ENCODE data around the gene BIN2. TPM values are rescaled to one million over a fixed set of nuclear protein-coding genes. Genes with fewer than 3 reads are reported as not detected.

Gene BIN2
- total and polyA plus RNA-seq, 10 of the 15 experiments (the other 5 are each of a cell fraction or from before 2014, with no cell fraction given) = 8.6 to 42.9 (median 32.1) TPM

DNA sequence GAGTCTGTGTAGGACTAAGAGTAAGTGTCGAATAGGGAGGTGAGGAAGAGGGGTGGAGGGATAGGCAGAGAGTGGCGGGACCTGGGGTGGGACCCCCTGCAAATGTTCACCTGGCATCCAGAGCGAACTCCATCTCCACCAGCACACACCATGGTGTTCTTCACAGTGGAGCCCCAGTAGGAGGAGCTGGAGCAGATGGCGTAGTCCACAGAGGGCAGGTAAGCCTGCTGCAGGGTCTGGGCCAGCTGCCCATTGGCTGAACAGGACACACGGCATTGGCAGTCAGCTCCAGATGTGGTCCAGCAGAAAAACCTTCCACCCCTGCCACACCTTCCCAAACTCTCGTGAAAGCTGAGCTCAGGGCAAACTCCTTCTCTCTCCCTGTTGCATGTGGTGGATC is 15.8 kb upstream of the BIN2 start:
- Histone ChIP-seq H3K36me3 (ENCODE audit: control insufficient read depth in 2 of 2, insufficient read depth in 2 of 2, low read length in 1 of 2) (no peaks in the 10 kb centered on the region), H3K4me2 (ENCODE audit: control insufficient read depth, insufficient read depth) (no peak overlapping the region), H3K4me1 (ENCODE audit: control insufficient read depth, insufficient read depth, low read length) (peaks cover 20% of the 10 kb centered on the region), H3K9ac (ENCODE audit: control insufficient read depth, insufficient read depth, low read length) (no peak overlapping the region), H2AFZ (ENCODE audit: control insufficient read depth, low read depth, low read length) (no peak overlapping the region), H4K20me1 (ENCODE audit: control insufficient read depth, insufficient read depth) (no peaks in the 10 kb centered on the region), H3K9me3 (replicated peaks; ENCODE audit: control insufficient read depth, insufficient read depth, low read length) (no peaks in the 10 kb centered on the region), H3K27me3 (replicated peaks in 1 of 2; ENCODE audit: control insufficient read depth in 2 of 2, insufficient read depth in 2 of 2, low read length in 1 of 2) (no peaks in the 10 kb centered on the region), H3K4me3 (no peak overlapping the region), H3K79me2 (ENCODE audit: control insufficient read depth, insufficient read depth, low read length) (no peaks in the 10 kb centered on the region), H3K27ac (ENCODE audit: control insufficient read depth, insufficient read depth) (no peak overlapping the region)
- CTCF ChIA-PET = interaction anchor here (1.2 to 6.5 kb wide), 9 partner anchors 13 to 1261 kb away, joined by 3 to 93 read pairs (median 40); partner anchors contain the start of genes LETMD1 and SMAGP
- in situ Hi-C loops (cut with MboI) (loop anchor here (5.0 kb wide), 2 partner anchors 72 to 292 kb away; partner anchors contain the start of gene LETMD1), intact Hi-C loops (cut with micrococcal nuclease; ENCODE audit: unreplicated experiment) (loop anchor here (2.0 kb wide), 1 partner anchor 293 kb away; no protein-coding TSS in a partner anchor)
- DNase-seq (ENCODE audit: low read depth, low spot score) (no peak), FAIRE-seq (no peak), ATAC-seq (no peak)
- SMC1A ChIA-PET (ENCODE audit: uncharacterized antibody, unreplicated experiment) = interaction anchor here (0.9 to 4.4 kb wide), 7 partner anchors 11 to 414 kb away, joined by 5 to 67 read pairs (median 27); partner anchors contain the start of genes BIN2 and SMAGP
- TF ChIP-seq MEF2A (IDR thresholded peaks at IDR 0.05; ENCODE audit: insufficient read depth, low read depth, low read length) = no peak
- TF ChIP-seq FOXM1 (IDR thresholded peaks at IDR 0.05; ENCODE audit: low read depth, low read length) = no peak
- TF ChIP-seq PML (IDR thresholded peaks at IDR 0.05; ENCODE audit: low read length) = no peak
- no peak for TF ChIP-seq MXI1 (IDR thresholded peaks at IDR 0.05; ENCODE audit: low read depth, low read length)
- TF ChIP-seq ZBED1 (IDR thresholded peaks at IDR 0.05; ENCODE audit: borderline replicate concordance) = no peak
- TF ChIP-seq, protein P1, sequence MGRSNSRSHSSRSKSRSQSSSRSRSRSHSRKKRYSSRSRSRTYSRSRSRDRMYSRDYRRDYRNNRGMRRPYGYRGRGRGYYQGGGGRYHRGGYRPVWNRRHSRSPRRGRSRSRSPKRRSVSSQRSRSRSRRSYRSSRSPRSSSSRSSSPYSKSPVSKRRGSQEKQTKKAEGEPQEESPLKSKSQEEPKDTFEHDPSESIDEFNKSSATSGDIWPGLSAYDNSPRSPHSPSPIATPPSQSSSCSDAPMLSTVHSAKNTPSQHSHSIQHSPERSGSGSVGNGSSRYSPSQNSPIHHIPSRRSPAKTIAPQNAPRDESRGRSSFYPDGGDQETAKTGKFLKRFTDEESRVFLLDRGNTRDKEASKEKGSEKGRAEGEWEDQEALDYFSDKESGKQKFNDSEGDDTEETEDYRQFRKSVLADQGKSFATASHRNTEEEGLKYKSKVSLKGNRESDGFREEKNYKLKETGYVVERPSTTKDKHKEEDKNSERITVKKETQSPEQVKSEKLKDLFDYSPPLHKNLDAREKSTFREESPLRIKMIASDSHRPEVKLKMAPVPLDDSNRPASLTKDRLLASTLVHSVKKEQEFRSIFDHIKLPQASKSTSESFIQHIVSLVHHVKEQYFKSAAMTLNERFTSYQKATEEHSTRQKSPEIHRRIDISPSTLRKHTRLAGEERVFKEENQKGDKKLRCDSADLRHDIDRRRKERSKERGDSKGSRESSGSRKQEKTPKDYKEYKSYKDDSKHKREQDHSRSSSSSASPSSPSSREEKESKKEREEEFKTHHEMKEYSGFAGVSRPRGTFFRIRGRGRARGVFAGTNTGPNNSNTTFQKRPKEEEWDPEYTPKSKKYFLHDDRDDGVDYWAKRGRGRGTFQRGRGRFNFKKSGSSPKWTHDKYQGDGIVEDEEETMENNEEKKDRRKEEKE (IDR thresholded peaks at IDR 0.05) = no peak
- TF ChIP-seq KAT2A (conservative IDR thresholded peaks at IDR 0.05; ENCODE audit: control insufficient read depth, low read depth, low read length) = no peak
- TF ChIP-seq CHD4 (IDR thresholded peaks at IDR 0.05) = no peak
- TF ChIP-seq, protein P2, sequence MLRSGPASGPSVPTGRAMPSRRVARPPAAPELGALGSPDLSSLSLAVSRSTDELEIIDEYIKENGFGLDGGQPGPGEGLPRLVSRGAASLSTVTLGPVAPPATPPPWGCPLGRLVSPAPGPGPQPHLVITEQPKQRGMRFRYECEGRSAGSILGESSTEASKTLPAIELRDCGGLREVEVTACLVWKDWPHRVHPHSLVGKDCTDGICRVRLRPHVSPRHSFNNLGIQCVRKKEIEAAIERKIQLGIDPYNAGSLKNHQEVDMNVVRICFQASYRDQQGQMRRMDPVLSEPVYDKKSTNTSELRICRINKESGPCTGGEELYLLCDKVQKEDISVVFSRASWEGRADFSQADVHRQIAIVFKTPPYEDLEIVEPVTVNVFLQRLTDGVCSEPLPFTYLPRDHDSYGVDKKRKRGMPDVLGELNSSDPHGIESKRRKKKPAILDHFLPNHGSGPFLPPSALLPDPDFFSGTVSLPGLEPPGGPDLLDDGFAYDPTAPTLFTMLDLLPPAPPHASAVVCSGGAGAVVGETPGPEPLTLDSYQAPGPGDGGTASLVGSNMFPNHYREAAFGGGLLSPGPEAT (IDR thresholded peaks at IDR 0.05; ENCODE audit: low read depth) = no peak
- no peak for TF ChIP-seq KLF5 (IDR thresholded peaks at IDR 0.05; ENCODE audit: partially characterized antibody)
- no peak for TF ChIP-seq YY1 (IDR thresholded peaks at IDR 0.05; ENCODE audit: low read depth, low read length)
- TF ChIP-seq, protein P3, sequence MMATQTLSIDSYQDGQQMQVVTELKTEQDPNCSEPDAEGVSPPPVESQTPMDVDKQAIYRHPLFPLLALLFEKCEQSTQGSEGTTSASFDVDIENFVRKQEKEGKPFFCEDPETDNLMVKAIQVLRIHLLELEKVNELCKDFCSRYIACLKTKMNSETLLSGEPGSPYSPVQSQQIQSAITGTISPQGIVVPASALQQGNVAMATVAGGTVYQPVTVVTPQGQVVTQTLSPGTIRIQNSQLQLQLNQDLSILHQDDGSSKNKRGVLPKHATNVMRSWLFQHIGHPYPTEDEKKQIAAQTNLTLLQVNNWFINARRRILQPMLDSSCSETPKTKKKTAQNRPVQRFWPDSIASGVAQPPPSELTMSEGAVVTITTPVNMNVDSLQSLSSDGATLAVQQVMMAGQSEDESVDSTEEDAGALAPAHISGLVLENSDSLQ (IDR thresholded peaks at IDR 0.05) = no peak
- TF ChIP-seq BHLHE40 (IDR thresholded peaks at IDR 0.05; ENCODE audit: borderline replicate concordance in 1 of 2, low read depth in 2 of 2, low read length in 1 of 2) = no peak
- no peak for TF ChIP-seq GABPA (IDR thresholded peaks at IDR 0.05; ENCODE audit: low read depth)
- TF ChIP-seq ZSCAN29 (IDR thresholded peaks at IDR 0.05) = no peak
- WGBS (ENCODE audit: insufficient coverage, insufficient replicate concordance, low lambda C conversion rate, missing lambda C conversion rate) = 61% methylated on average over 6 of the region's 6 CpGs
- RAD21 ChIA-PET (ENCODE audit: unreplicated experiment) = interaction anchor here (1.4 to 3.9 kb wide), 9 partner anchors 11 to 575 kb away, joined by 3 to 49 read pairs (median 19); partner anchors contain the start of genes ATF1, LETMD1, SLC11A2 and SMAGP
- no TSS peak for BruUV-seq (replicated peaks)
- POLR2A ChIA-PET = interaction anchor here (0.7 kb wide), 1 partner anchor 35 kb away, joined by 6 read pairs; no protein-coding TSS in a partner anchor
